ENCODE data around the gene PPFIBP1.
"Not testable (repeated sequence)": the region's sequence is repeated elsewhere in the genome, so short reads cannot be mapped to it uniquely, and the experiment has no call there.

The PPFIBP1 gene

GRCh38 chr12:27542628-27543027 is 18.6 kb downstream of the PPFIBP1 start:
- no peaks in the 10 kb centered on the region for H3K36me3 ChIP-seq (ENCODE audit: insufficient read depth, low read length)
- no peaks in the 10 kb centered on the region for H3K9me2 ChIP-seq (ENCODE audit: low read depth, low read length)
- no peaks in the 10 kb centered on the region for H3K4me1 ChIP-seq (ENCODE audit: insufficient read depth, low read length, severe bottlenecking)
- no peak overlapping the region for H3K4me3 ChIP-seq (ENCODE audit: low read depth, low read length, poor library complexity, severe bottlenecking)
- no peaks in the 10 kb centered on the region for H3K9me3 ChIP-seq (ENCODE audit: low read length)
- H4K20me1 ChIP-seq (ENCODE audit: insufficient read depth, low read length) = no peaks in the 10 kb centered on the region
- no peak overlapping the region for H3K4me2 ChIP-seq (ENCODE audit: low read length)
- no peaks in the 10 kb centered on the region for H3K79me2 ChIP-seq (ENCODE audit: insufficient read depth, low read length)
- no peak overlapping the region for H3K9ac ChIP-seq (ENCODE audit: low read length)
- no peak overlapping the region for H3K27ac ChIP-seq (ENCODE audit: low read depth, low read length, poor library complexity, severe bottlenecking)
- H2AFZ ChIP-seq (ENCODE audit: low read length) = no peak overlapping the region
- H3F3A ChIP-seq (ENCODE audit: insufficient read depth, low read length) = no peaks in the 10 kb centered on the region
- TF ChIP-seq EZH2 (IDR thresholded peaks at IDR 0.05; ENCODE audit: borderline replicate concordance, low read length) = no peak
- TF ChIP-seq, protein P1, sequence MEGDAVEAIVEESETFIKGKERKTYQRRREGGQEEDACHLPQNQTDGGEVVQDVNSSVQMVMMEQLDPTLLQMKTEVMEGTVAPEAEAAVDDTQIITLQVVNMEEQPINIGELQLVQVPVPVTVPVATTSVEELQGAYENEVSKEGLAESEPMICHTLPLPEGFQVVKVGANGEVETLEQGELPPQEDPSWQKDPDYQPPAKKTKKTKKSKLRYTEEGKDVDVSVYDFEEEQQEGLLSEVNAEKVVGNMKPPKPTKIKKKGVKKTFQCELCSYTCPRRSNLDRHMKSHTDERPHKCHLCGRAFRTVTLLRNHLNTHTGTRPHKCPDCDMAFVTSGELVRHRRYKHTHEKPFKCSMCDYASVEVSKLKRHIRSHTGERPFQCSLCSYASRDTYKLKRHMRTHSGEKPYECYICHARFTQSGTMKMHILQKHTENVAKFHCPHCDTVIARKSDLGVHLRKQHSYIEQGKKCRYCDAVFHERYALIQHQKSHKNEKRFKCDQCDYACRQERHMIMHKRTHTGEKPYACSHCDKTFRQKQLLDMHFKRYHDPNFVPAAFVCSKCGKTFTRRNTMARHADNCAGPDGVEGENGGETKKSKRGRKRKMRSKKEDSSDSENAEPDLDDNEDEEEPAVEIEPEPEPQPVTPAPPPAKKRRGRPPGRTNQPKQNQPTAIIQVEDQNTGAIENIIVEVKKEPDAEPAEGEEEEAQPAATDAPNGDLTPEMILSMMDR (IDR thresholded peaks at IDR 0.05; ENCODE audit: low read length) = no peak
- H3K27me3 ChIP-seq (ENCODE audit: insufficient read depth, low read length) = no peaks in the 10 kb centered on the region

- not testable (repeated sequence) for H3F3A ChIP-seq (ENCODE audit: insufficient read depth, low read length); H3K4me1 ChIP-seq (ENCODE audit: insufficient read depth, low read length, severe bottlenecking); H3K9me2 ChIP-seq (ENCODE audit: low read depth, low read length); H3K27ac ChIP-seq (ENCODE audit: low read depth, low read length, poor library complexity, severe bottlenecking); H3K4me3 ChIP-seq (ENCODE audit: low read depth, low read length, poor library complexity, severe bottlenecking); H4K20me1 ChIP-seq (ENCODE audit: insufficient read depth, low read length); H3K27me3 ChIP-seq (ENCODE audit: insufficient read depth, low read length); H3K36me3 ChIP-seq (ENCODE audit: insufficient read depth, low read length); H3K9ac ChIP-seq (ENCODE audit: low read length); H3K4me2 ChIP-seq (ENCODE audit: low read length); H3K79me2 ChIP-seq (ENCODE audit: insufficient read depth, low read length); H3K9me3 ChIP-seq (ENCODE audit: low read length); H2AFZ ChIP-seq (ENCODE audit: low read length)
Measured at GRCh38 chr12:27544858-27545257, 20.9 kb downstream of the PPFIBP1 start.

DNA sequence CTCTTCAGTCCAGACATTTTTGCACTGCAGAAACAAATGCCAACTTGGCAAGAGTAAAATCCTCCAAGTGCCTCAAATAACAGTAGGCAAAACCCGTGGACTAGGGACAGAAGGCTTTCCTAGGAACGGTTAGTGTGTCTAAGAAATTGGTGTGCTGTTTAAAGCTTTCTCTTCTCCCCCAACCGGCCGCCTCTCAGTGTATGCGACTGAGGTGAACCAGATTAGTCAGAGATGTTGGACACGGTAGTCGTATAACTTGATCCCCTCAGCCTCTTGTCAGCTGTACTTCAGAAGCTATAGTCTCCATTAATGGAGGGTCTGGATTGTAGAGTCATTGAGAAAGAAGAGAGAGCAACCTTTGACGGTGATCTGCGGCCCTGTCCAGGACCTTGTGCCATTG is 21.7 kb downstream of the PPFIBP1 start:
- Histone ChIP-seq H4K20me1 (ENCODE audit: insufficient read depth, low read length) (no peaks in the 10 kb centered on the region), H3K79me2 (ENCODE audit: insufficient read depth, low read length) (no peaks in the 10 kb centered on the region)
- TF ChIP-seq, protein P1 (IDR thresholded peaks at IDR 0.05; ENCODE audit: low read length) = no peak
- TF ChIP-seq EZH2 (IDR thresholded peaks at IDR 0.05; ENCODE audit: borderline replicate concordance, low read length) = no peak

GRCh38 chr12:27547592-27547991 is 23.6 kb downstream of the PPFIBP1 start:
- Histone ChIP-seq H3K9me2 (ENCODE audit: low read depth, low read length) (no peaks in the 10 kb centered on the region), H2AFZ (ENCODE audit: low read length) (no peak overlapping the region), H3K4me3 (ENCODE audit: low read depth, low read length, poor library complexity, severe bottlenecking) (no peak overlapping the region), H3K9ac (ENCODE audit: low read length) (no peak overlapping the region), H3K79me2 (ENCODE audit: insufficient read depth, low read length) (no peaks in the 10 kb centered on the region), H3K4me2 (ENCODE audit: low read length) (no peak overlapping the region), H3K27ac (ENCODE audit: low read depth, low read length, poor library complexity, severe bottlenecking) (no peak overlapping the region), H3F3A (ENCODE audit: insufficient read depth, low read length) (no peaks in the 10 kb centered on the region), H3K36me3 (ENCODE audit: insufficient read depth, low read length) (no peaks in the 10 kb centered on the region), H3K27me3 (ENCODE audit: insufficient read depth, low read length) (no peaks in the 10 kb centered on the region), H3K4me1 (ENCODE audit: insufficient read depth, low read length, severe bottlenecking) (no peaks in the 10 kb centered on the region), H4K20me1 (ENCODE audit: insufficient read depth, low read length) (no peaks in the 10 kb centered on the region), H3K9me3 (ENCODE audit: low read length) (no peaks in the 10 kb centered on the region)
- TF ChIP-seq, protein P1 (IDR thresholded peaks at IDR 0.05; ENCODE audit: low read length) = no peak
- no peak for TF ChIP-seq EZH2 (IDR thresholded peaks at IDR 0.05; ENCODE audit: borderline replicate concordance, low read length)

More for the DNA sequence above, 21.7 kb downstream of the PPFIBP1 start:
- H3F3A ChIP-seq (ENCODE audit: insufficient read depth, low read length) = no peaks in the 10 kb centered on the region
- H3K9me3 ChIP-seq (ENCODE audit: low read length) = no peaks in the 10 kb centered on the region
- no peaks in the 10 kb centered on the region for H3K4me1 ChIP-seq (ENCODE audit: insufficient read depth, low read length, severe bottlenecking)
- H3K4me2 ChIP-seq (ENCODE audit: low read length) = no peak overlapping the region
- no peaks in the 10 kb centered on the region for H3K9me2 ChIP-seq (ENCODE audit: low read depth, low read length)
- H3K27ac ChIP-seq (ENCODE audit: low read depth, low read length, poor library complexity, severe bottlenecking) = no peak overlapping the region
- no peaks in the 10 kb centered on the region for H3K27me3 ChIP-seq (ENCODE audit: insufficient read depth, low read length)
- no peaks in the 10 kb centered on the region for H3K36me3 ChIP-seq (ENCODE audit: insufficient read depth, low read length)
- H3K9ac ChIP-seq (ENCODE audit: low read length) = no peak overlapping the region
- H3K4me3 ChIP-seq (ENCODE audit: low read depth, low read length, poor library complexity, severe bottlenecking) = no peak overlapping the region
- no peak overlapping the region for H2AFZ ChIP-seq (ENCODE audit: low read length)

All from OCI-LY1 (cell line).